Loucy (cell line): ENCODE data around the gene TYMP.

Source experiments
- EZH2phosphoT487 ChIP-seq: fragments of 200-600 bp; IDR thresholded peaks from 2 replicates; pipeline ENCODE4 v1.6.1; 2018; ENCODE audit warnings: antibody characterized with exemption, mild to moderate bottlenecking, moderate library complexity, borderline replicate concordance
- TF ChIP-seq, protein P1 (sequence below): fragments of 200-600 bp; sonication (generic); conservative IDR thresholded peaks from 2 replicates; pipeline ENCODE4 v1.5.1; 2014; ENCODE audit warnings: mild to moderate bottlenecking, antibody characterized with exemption, low read length

- no peak for TF ChIP-seq EZH2phosphoT487
- TF ChIP-seq, protein P1, sequence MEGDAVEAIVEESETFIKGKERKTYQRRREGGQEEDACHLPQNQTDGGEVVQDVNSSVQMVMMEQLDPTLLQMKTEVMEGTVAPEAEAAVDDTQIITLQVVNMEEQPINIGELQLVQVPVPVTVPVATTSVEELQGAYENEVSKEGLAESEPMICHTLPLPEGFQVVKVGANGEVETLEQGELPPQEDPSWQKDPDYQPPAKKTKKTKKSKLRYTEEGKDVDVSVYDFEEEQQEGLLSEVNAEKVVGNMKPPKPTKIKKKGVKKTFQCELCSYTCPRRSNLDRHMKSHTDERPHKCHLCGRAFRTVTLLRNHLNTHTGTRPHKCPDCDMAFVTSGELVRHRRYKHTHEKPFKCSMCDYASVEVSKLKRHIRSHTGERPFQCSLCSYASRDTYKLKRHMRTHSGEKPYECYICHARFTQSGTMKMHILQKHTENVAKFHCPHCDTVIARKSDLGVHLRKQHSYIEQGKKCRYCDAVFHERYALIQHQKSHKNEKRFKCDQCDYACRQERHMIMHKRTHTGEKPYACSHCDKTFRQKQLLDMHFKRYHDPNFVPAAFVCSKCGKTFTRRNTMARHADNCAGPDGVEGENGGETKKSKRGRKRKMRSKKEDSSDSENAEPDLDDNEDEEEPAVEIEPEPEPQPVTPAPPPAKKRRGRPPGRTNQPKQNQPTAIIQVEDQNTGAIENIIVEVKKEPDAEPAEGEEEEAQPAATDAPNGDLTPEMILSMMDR, result no peak
Measured at GRCh38 chr22:50523458-50523805, 6.4 kb downstream of the TYMP start.
